NB4 (cell line): ENCODE measurements around the gene ADCY10.
"Not testable (repeated sequence)": the region's sequence is repeated elsewhere in the genome, so short reads cannot be mapped to it uniquely, and the experiment has no call there.

ENCODE experiments used
- DNase-seq: peaks from one replicate; pipeline ENCODE4 v3.0.0; 2010; ENCODE audit warnings: low read depth
- H3K4me3 ChIP-seq: one replicate; pipeline ENCODE4 v1.5.1; 2011; ENCODE audit warnings: mild to moderate bottlenecking, low read depth, low read length, moderate library complexity
- MYC ChIP-seq: IDR thresholded peaks from 2 replicates; pipeline ENCODE4 v1.6.1; 2011; ENCODE audit warnings: low read depth, low read length
- POLR2A ChIP-seq: IDR thresholded peaks from 2 replicates; pipeline ENCODE4 v1.6.1; 2011; ENCODE audit warnings: mild to moderate bottlenecking; ENCODE audit not compliant: insufficient read length; ENCODE audit errors: extremely low read depth
- TF ChIP-seq, protein P1 (sequence below): IDR thresholded peaks from one replicate; pipeline ENCODE4 v1.5.1; 2012; ENCODE audit warnings: low read depth, low read length
- TF ChIP-seq, protein P2 (sequence below): IDR thresholded peaks from 2 replicates; pipeline ENCODE4 v1.6.1; 2011; ENCODE audit warnings: low read depth, low read length

The ADCY10 gene

DNA sequence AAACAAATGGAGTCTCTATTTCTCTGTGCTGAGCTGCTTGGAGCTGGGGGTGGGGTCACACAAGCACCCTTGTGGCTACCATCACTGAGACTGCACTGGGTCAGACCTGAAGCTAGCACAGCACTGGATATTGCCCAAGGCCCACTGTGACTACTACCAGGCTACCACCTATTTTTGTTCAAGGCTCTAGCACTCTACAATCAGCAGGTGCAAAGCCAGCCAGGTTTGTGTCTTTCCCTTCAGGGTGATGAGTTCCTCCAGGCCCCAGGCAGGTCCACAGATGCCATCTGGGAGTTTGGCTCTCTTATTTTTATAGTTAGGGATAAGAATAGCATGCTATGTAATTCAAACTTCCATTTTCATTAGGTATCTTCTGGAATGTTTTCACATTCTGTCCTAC is 23.5 kb downstream of the ADCY10 start:
- H3K4me3 ChIP-seq: no peak overlapping the region
- no peak for DNase-seq
- TF ChIP-seq POLR2A (no peak), MYC (no peak)
- TF ChIP-seq, protein P1, sequence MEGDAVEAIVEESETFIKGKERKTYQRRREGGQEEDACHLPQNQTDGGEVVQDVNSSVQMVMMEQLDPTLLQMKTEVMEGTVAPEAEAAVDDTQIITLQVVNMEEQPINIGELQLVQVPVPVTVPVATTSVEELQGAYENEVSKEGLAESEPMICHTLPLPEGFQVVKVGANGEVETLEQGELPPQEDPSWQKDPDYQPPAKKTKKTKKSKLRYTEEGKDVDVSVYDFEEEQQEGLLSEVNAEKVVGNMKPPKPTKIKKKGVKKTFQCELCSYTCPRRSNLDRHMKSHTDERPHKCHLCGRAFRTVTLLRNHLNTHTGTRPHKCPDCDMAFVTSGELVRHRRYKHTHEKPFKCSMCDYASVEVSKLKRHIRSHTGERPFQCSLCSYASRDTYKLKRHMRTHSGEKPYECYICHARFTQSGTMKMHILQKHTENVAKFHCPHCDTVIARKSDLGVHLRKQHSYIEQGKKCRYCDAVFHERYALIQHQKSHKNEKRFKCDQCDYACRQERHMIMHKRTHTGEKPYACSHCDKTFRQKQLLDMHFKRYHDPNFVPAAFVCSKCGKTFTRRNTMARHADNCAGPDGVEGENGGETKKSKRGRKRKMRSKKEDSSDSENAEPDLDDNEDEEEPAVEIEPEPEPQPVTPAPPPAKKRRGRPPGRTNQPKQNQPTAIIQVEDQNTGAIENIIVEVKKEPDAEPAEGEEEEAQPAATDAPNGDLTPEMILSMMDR: no peak
- TF ChIP-seq, protein P2, sequence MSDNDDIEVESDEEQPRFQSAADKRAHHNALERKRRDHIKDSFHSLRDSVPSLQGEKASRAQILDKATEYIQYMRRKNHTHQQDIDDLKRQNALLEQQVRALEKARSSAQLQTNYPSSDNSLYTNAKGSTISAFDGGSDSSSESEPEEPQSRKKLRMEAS: no peak

- not testable (repeated sequence) for DNase-seq, H3K4me3 ChIP-seq
Observed at GRCh38 chr1:167887187-167887586, 26.7 kb downstream of the ADCY10 start.

GRCh38 chr1:167882376-167882775 is 31.6 kb downstream of the ADCY10 start:
- TF ChIP-seq POLR2A: no peak
- TF ChIP-seq, protein P1: no peak
- TF ChIP-seq, protein P2: no peak
- no peak for TF ChIP-seq MYC
- no peak for DNase-seq

GRCh38 chr1:167881786-167882185 is 32.1 kb downstream of the ADCY10 start:
- TF ChIP-seq, protein P2: no peak
- TF ChIP-seq MYC (no peak), POLR2A (no peak)
- TF ChIP-seq, protein P1: no peak
- no peak for DNase-seq

More at GRCh38 chr1:167882376-167882775, 31.6 kb downstream of the ADCY10 start:
- H3K4me3 ChIP-seq: no peak overlapping the region

GRCh38 chr1:167881069-167881468 is 32.9 kb downstream of the ADCY10 start:
- no peak overlapping the region for H3K4me3 ChIP-seq
- TF ChIP-seq POLR2A (no peak), MYC (no peak)
- TF ChIP-seq, protein P1: no peak
- TF ChIP-seq, protein P2: no peak
- no peak for DNase-seq

More at GRCh38 chr1:167881786-167882185, 32.1 kb downstream of the ADCY10 start:
- no peak overlapping the region for H3K4me3 ChIP-seq

DNA sequence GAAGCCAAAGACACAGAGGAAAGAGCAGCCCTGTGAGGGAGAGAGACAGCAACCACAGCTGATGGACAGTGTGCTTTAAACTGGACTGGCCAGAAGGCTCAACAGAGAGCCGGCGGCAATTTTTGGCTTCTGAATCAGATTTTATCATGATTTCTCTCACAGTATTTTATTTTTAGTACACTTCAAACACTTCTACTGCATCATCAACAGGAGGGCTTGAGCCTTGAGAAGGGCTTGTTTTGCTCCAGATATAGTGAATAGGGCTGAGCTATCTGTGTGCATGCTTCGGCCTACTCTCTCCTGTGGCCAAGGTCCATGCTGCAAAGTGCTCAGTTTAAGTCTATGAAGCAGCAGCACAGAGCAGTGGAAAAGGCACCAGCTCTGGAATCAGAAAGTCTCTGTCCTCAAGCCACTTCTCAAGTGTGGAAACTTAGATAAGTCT is 33.3 kb downstream of the ADCY10 start:
- DNase-seq: no peak
- TF ChIP-seq, protein P2: no peak
- TF ChIP-seq POLR2A (no peak), MYC (no peak)
- TF ChIP-seq, protein P1: no peak

More for the DNA sequence above, 33.3 kb downstream of the ADCY10 start:
- no peak overlapping the region for H3K4me3 ChIP-seq
